Measurements from ENCODE around the gene DSCAM. TPM values are rescaled to one million over a fixed set of nuclear protein-coding genes. Genes with fewer than 3 reads are reported as not detected.
A peak's percentile ranks its signal among the peaks of the same experiment; 100 is the strongest.

Gene DSCAM
- total RNA-seq, 1 donor from 2014 or later = 4.4 TPM

DNA sequence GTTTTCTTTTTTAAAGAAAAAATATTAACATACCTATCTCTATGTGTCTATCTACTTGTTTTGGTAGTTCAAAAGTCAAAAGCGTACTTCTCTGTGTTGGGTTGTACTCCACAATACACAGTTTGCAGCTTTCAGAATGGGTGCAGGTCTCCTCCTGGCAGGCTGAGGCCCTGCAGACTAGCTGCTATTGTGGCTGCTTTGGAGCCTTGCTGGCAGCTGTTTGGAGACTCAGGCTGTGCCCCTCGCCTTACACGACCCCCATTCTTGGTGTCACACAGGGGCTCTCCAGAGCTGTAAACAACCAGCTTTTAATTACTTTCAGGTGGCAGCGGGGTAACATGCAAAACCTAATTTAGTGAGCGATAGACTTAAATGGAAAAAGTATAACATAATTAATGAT lies 160.4 kb downstream of the DSCAM start:
- Mint-ChIP-seq H3K27ac (ENCODE audit: unreplicated experiment) (peak overlapping the region; percentile 94), H3K4me3 (ENCODE audit: unreplicated experiment) (peak overlapping the region; percentile 45), H3K36me3 (ENCODE audit: unreplicated experiment) (peaks cover 11% of the 10 kb centered on the region), H3K4me1 (ENCODE audit: low read depth, unreplicated experiment) (peaks cover 81% of the 10 kb centered on the region), H3K9me3 (ENCODE audit: unreplicated experiment) (peaks cover 19% of the 10 kb centered on the region), H3K27me3 (ENCODE audit: unreplicated experiment) (peaks cover 22% of the 10 kb centered on the region)
- TF ChIP-seq, protein P1, sequence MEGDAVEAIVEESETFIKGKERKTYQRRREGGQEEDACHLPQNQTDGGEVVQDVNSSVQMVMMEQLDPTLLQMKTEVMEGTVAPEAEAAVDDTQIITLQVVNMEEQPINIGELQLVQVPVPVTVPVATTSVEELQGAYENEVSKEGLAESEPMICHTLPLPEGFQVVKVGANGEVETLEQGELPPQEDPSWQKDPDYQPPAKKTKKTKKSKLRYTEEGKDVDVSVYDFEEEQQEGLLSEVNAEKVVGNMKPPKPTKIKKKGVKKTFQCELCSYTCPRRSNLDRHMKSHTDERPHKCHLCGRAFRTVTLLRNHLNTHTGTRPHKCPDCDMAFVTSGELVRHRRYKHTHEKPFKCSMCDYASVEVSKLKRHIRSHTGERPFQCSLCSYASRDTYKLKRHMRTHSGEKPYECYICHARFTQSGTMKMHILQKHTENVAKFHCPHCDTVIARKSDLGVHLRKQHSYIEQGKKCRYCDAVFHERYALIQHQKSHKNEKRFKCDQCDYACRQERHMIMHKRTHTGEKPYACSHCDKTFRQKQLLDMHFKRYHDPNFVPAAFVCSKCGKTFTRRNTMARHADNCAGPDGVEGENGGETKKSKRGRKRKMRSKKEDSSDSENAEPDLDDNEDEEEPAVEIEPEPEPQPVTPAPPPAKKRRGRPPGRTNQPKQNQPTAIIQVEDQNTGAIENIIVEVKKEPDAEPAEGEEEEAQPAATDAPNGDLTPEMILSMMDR (IDR thresholded peaks at IDR 0.05; ENCODE audit: partially characterized antibody, unreplicated experiment) = no peak
- no peak for DNase-seq

GRCh38 chr21:40685141-40685540 lies 161.8 kb downstream of the DSCAM start:
- Mint-ChIP-seq H3K9me3 (ENCODE audit: unreplicated experiment) (peaks cover 21% of the 10 kb centered on the region), H3K27me3 (ENCODE audit: unreplicated experiment) (peaks cover 19% of the 10 kb centered on the region), H3K4me1 (ENCODE audit: low read depth, unreplicated experiment) (peaks cover 77% of the 10 kb centered on the region), H3K27ac (ENCODE audit: unreplicated experiment) (peak overlapping the region; percentile 94), H3K4me3 (ENCODE audit: unreplicated experiment) (peak overlapping the region; percentile 53), H3K36me3 (ENCODE audit: unreplicated experiment) (peaks cover 13% of the 10 kb centered on the region)
- no peak for DNase-seq
- TF ChIP-seq, protein P1 (IDR thresholded peaks at IDR 0.05; ENCODE audit: partially characterized antibody, unreplicated experiment) = no peak

- Mint-ChIP-seq H3K27me3 (ENCODE audit: unreplicated experiment) (peaks cover 19% of the 10 kb centered on the region), H3K36me3 (ENCODE audit: unreplicated experiment) (peaks cover 13% of the 10 kb centered on the region), H3K4me3 (ENCODE audit: unreplicated experiment) (peak overlapping the region; percentile 53), H3K4me1 (ENCODE audit: low read depth, unreplicated experiment) (peaks cover 75% of the 10 kb centered on the region), H3K9me3 (ENCODE audit: unreplicated experiment) (peaks cover 19% of the 10 kb centered on the region), H3K27ac (ENCODE audit: unreplicated experiment) (peak overlapping the region; percentile 94)
- DNase-seq = no peak
- TF ChIP-seq, protein P1 (IDR thresholded peaks at IDR 0.05; ENCODE audit: partially characterized antibody, unreplicated experiment) = no peak
Measured at GRCh38 chr21:40684726-40685125, 162.2 kb downstream of the DSCAM start.

DNA sequence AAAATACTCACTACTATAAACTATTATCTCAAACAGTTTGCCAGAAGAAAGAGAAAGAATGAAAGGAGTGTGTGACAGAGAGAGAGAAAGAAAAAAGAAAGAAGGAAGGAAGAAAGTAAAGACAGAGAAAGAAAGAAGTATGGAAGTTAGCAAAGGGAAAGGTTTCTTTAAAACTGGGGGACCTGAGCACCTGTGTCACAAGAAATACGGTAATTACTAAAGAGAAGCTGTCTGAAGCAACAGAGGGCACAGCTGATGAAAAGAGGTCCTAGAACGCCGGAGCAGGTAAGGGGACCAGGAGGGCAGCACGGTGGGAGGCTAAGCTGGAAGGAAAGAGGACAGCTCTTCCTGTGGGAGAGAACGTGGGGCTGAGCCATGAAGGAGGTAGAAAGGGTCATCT lies 163.6 kb downstream of the DSCAM start:
- peaks cover 19% of the 10 kb centered on the region for H3K27me3 Mint-ChIP-seq (ENCODE audit: unreplicated experiment)
- H3K4me1 Mint-ChIP-seq (ENCODE audit: low read depth, unreplicated experiment) = peaks cover 71% of the 10 kb centered on the region
- TF ChIP-seq, protein P1 (IDR thresholded peaks at IDR 0.05; ENCODE audit: partially characterized antibody, unreplicated experiment) = no peak
- H3K36me3 Mint-ChIP-seq (ENCODE audit: unreplicated experiment) = peaks cover 13% of the 10 kb centered on the region
- peaks cover 19% of the 10 kb centered on the region for H3K9me3 Mint-ChIP-seq (ENCODE audit: unreplicated experiment)
- DNase-seq = no peak
- H3K4me3 Mint-ChIP-seq (ENCODE audit: unreplicated experiment) = peak overlapping the region; percentile 58
- peak overlapping the region; percentile 82 for H3K27ac Mint-ChIP-seq (ENCODE audit: unreplicated experiment)

DNA sequence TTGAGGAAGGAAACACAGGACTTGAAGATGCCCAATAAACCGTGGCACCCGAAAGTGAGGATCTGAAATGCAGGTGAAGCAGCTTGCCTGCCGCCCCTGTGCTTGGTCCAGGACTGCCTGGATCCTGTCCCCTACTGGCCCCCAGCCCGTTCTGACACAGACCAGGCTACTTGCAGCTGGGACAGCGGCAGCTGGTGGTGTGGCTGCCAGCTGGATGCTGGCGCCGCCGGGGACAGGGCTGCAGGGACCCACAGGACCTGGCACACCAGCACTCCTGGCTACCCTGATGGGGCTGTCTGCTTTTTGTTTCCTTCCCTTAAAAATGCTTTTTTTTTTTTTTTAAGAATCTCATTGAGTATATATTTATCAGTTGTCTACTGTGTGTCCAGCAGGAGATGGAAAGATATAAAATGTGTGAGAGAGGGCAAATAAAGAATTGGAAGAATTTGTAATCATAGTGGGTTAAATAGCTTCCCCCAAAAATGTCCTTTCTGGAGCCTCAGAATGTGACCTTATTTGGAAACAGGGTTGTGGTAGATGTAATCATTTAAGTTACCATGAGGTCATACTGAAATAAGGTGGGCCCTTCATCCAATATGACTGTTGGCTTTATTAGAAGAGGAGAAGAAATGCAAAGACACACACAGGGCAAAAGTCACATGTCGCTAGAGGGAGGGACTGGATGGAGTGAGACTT lies 165.6 kb downstream of the DSCAM start:
- Mint-ChIP-seq H3K36me3 (ENCODE audit: unreplicated experiment) (peaks cover 12% of the 10 kb centered on the region), H3K4me3 (ENCODE audit: unreplicated experiment) (no peak overlapping the region), H3K27ac (ENCODE audit: unreplicated experiment) (peak overlapping the region; percentile 68), H3K27me3 (ENCODE audit: unreplicated experiment) (peaks cover 21% of the 10 kb centered on the region), H3K4me1 (ENCODE audit: low read depth, unreplicated experiment) (peaks cover 52% of the 10 kb centered on the region), H3K9me3 (ENCODE audit: unreplicated experiment) (peaks cover 19% of the 10 kb centered on the region)
- DNase-seq = peak; percentile 43
- TF ChIP-seq, protein P1 (IDR thresholded peaks at IDR 0.05; ENCODE audit: partially characterized antibody, unreplicated experiment) = no peak
